Neutrophil (primary cell): ENCODE measurements around the gene LYPD5.
"Not testable (repeated sequence)": the region's sequence is repeated elsewhere in the genome, so short reads cannot be mapped to it uniquely, and the experiment has no call there.

Experiments
- H3K27ac ChIP-seq: fragments of 200-600 bp; sonication (generic); 2 replicates; pipeline ENCODE4 v1.5.1; 2016; ENCODE audit warnings: mild to moderate bottlenecking, moderate library complexity
- H3K27me3 ChIP-seq: fragments of 200-600 bp; sonication (generic); 2 replicates; pipeline ENCODE4 v1.6.0; 2016; ENCODE audit warnings: mild to moderate bottlenecking
- H3K36me3 ChIP-seq: fragments of 200-600 bp; sonication (generic); 2 replicates; pipeline ENCODE4 v1.5.1; 2017
- H3K4me1 ChIP-seq, 2 experiments: fragments of 200-600 bp in 1 of 2; sonication (generic) in 1 of 2; 1 replicate in 1 of 2; 2 replicates in 1 of 2; pipeline versions ENCODE4 v1.5.1 to v1.6.1; 2013 to 2016; ENCODE audit warnings: low read depth in 1 of 2, low read length in 1 of 2, mild to moderate bottlenecking in 1 of 2, moderate library complexity in 1 of 2; ENCODE audit not compliant: control insufficient read depth in 1 of 2, insufficient read depth in 1 of 2
- H3K4me3 ChIP-seq, 2 experiments: fragments of 200-600 bp in 1 of 2; sonication (generic) in 1 of 2; 1 replicate in 1 of 2; 2 replicates in 1 of 2; pipeline ENCODE4 v1.5.1; 2013 to 2016; ENCODE audit warnings: low read depth in 1 of 2, low read length in 1 of 2, mild to moderate bottlenecking in 1 of 2, moderate library complexity in 1 of 2
- H3K9me3 ChIP-seq: fragments of 200-600 bp; sonication (generic); 2 replicates; pipeline ENCODE4 v1.5.1; 2016
- CTCF ChIP-seq: fragments of 200-600 bp; sonication (generic); IDR thresholded peaks from 2 replicates; pipeline ENCODE4 v1.5.1; 2016; ENCODE audit warnings: antibody characterized with exemption

LYPD5 gene

DNA sequence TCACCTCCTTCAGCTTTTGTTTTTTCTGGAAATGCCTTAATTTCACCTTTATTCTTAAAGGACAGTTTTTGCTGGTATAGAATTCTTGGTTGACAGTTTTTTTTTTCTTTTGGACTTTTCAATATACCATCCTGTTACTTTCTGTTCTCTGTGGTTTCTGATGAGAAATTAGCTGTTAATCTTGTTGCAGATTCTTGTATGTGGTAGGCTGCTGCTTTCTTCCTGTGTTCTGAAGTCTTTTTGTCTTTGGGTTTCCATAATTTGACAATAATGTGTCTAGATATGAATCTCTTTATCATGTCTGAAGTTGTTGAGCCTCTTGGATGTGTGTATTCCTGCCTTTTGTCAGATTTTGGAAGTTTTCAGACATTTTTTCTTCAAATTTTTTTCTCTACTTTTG is 36.9 kb upstream of the LYPD5 start:
- H3K27ac ChIP-seq: no peak overlapping the region
- H3K36me3 ChIP-seq: no peaks in the 10 kb centered on the region
- H3K9me3 ChIP-seq: peaks cover 31% of the 10 kb centered on the region
- no peaks in the 10 kb centered on the region for H3K27me3 ChIP-seq
- H3K4me1 ChIP-seq: no peaks in the 10 kb centered on the region
- TF ChIP-seq CTCF: no peak
- no peak overlapping the region for H3K4me3 ChIP-seq

DNA sequence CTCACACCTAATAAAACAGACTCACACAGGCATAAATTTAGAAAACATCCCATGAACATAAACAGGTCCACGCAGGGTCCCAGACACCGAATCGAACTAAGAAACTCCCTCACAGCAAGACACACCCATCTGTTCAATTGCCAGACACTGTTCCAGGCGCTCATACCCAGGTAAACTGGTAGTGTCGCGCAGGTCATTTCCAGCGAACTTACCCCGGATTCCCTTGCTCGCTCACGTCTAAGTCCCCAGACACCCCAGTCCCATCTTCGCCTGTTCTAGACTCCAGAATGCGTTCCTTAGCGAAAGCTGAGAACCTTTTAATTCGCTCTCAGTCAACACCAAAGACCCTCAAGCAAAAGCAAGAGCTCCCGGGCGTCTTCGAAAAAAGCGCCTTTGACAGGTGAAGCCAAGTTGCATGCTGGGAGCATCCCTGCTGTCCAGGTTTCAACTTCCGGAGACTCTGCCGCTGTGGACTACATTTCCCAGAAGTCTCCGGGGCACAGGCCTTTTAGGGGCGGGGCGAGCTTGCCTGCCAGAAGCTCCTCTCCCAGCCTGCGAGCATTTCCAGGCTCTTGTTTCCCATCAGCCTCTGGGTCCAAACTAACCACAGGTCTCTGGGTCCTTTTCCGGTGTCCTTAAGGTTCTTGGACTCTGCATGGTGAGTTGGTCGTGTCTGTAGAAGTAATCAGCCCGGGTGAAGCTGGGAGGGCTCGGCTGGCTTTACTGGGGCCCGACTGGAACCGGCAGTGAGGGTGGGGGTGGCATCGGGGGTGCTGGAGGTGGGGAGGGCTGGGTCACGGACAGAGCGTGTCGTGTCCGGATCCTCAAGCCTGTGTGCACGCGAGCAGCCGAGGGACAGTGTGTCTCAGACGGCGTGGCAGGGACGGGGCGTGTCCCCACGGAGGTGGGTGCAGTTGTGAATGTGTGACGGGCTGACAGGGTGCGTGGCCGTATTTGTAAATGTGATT is 24.8 kb upstream of the LYPD5 start, which contains the start of gene ZNF283:
Gene ZNF283 (plus strand): TSS at position 535 of the 968 bp plus-strand sequence. CDS start 6,184 bp downstream, outside the sequence.
- H3K36me3 ChIP-seq: no peaks in the 10 kb centered on the region
- no peaks in the 10 kb centered on the region for H3K9me3 ChIP-seq
- TF ChIP-seq CTCF: no peak
- peaks cover 11 to 14% of the 10 kb centered on the region in 2 experiments for H3K4me1 ChIP-seq
- peak within 1 kb of the TSS; percentile 76 to 77 for H3K4me3 ChIP-seq
- H3K27ac ChIP-seq: peak within 1 kb of the TSS; percentile 41
- peaks cover 44% of the 10 kb centered on the region for H3K27me3 ChIP-seq

DNA sequence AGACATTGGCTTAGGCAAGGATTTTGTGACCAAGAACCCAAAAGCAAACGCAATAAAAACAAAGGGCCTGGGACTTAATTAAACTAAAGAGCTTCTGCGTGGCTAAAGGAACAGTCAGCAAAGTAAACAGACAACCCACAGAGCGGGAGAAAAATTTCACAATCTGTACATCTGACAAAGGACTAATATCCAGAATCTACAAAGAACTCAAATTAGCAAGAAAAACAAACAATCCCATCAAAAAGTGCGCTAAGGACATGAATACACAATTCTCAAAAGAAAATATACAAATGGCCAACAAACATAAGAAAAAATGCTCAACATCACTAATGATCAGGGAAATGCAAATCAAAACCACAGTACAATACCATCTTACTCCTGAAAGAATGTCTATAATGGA is 22.3 kb upstream of the LYPD5 start:
- not testable (repeated sequence) for H3K9me3 ChIP-seq, H3K36me3 ChIP-seq, H3K27ac ChIP-seq, H3K4me3 ChIP-seq
- peaks cover 18 to 22% of the 10 kb centered on the region in 2 experiments for H3K4me1 ChIP-seq
- H3K27me3 ChIP-seq: peaks cover 69% of the 10 kb centered on the region

DNA sequence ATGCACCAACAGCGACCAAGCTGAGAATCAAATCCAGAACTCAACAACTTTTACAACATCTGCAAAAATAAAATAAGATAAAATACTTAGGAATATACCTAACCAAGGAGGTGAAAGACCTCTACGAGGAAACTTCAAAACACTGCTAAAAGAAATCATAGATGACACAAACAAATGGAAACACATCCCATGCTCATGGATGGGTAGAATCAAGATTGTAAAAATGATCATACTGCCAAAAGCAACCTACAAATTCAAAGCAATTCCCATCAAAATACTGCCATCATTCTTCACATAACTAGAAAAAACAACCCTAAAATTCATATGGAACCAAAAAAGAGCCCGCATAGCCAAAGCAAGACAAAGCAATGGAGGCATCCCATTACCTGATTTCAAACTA is 21.6 kb upstream of the LYPD5 start:
- H3K9me3 ChIP-seq, H3K27ac ChIP-seq, H3K4me3 ChIP-seq, H3K36me3 ChIP-seq: not testable (repeated sequence)
- Histone ChIP-seq H3K27me3 (peaks cover 75% of the 10 kb centered on the region), H3K4me1 (peaks cover 18 to 22% of the 10 kb centered on the region in 2 experiments)

- Histone ChIP-seq H3K27me3 (peaks cover 79% of the 10 kb centered on the region), H3K36me3 (no peaks in the 10 kb centered on the region), H3K4me1 (peaks cover 7 to 8% of the 10 kb centered on the region in 2 experiments), H3K4me3 (no peak overlapping the region), H3K27ac (no peak overlapping the region), H3K9me3 (no peaks in the 10 kb centered on the region)
- TF ChIP-seq CTCF: no peak
Observed at GRCh38 chr19:43820884-43821215, 18.6 kb upstream of the LYPD5 start.

- TF ChIP-seq CTCF: no peak
Observed at GRCh38 chr19:43820098-43820883, 18.0 kb upstream of the LYPD5 start.

More at GRCh38 chr19:43820098-43820883, 18.0 kb upstream of the LYPD5 start:
- H3K27ac ChIP-seq: no peak overlapping the region
- H3K9me3 ChIP-seq: no peaks in the 10 kb centered on the region
- peaks cover 7 to 8% of the 10 kb centered on the region in 2 experiments for H3K4me1 ChIP-seq
- H3K36me3 ChIP-seq: no peaks in the 10 kb centered on the region
- H3K27me3 ChIP-seq: peaks cover 74% of the 10 kb centered on the region
- H3K4me3 ChIP-seq: no peak overlapping the region
